VCaP (cell line): Measurements from ENCODE around the gene LDLRAD4.

ENCODE experiments used
- H3K27ac ChIP-seq: fragments of 450-650 bp; 2 replicates; pipeline ENCODE4 v1.5.1; 2017
- CTCF ChIP-seq: fragments of 450-650 bp; conservative IDR thresholded peaks from 2 replicates; pipeline ENCODE4 v1.5.1; 2017; ENCODE audit warnings: mild to moderate bottlenecking, moderate library complexity

Gene LDLRAD4

GRCh38 chr18:13516855-13517254 is 298.3 kb downstream of the LDLRAD4 start:
- no peak for TF ChIP-seq CTCF
- no peak overlapping the region for H3K27ac ChIP-seq

GRCh38 chr18:13517369-13517768 is 298.8 kb downstream of the LDLRAD4 start:
- H3K27ac ChIP-seq: no peak overlapping the region
- no peak for TF ChIP-seq CTCF

- TF ChIP-seq CTCF: no peak
- no peak overlapping the region for H3K27ac ChIP-seq
Measured at GRCh38 chr18:13518382-13518781, 299.8 kb downstream of the LDLRAD4 start.

GRCh38 chr18:13520306-13520705 is 301.7 kb downstream of the LDLRAD4 start:
- TF ChIP-seq CTCF: no peak
- no peak overlapping the region for H3K27ac ChIP-seq

- H3K27ac ChIP-seq: no peak overlapping the region
- TF ChIP-seq CTCF: no peak
Measured at GRCh38 chr18:13520741-13521140, 302.2 kb downstream of the LDLRAD4 start.

GRCh38 chr18:13521418-13521817 is 302.9 kb downstream of the LDLRAD4 start:
- no peak for TF ChIP-seq CTCF
- H3K27ac ChIP-seq: no peak overlapping the region

GRCh38 chr18:13522256-13522655 is 303.7 kb downstream of the LDLRAD4 start:
- TF ChIP-seq CTCF: no peak
- no peak overlapping the region for H3K27ac ChIP-seq
